Omental fat pad (tissue), 4 donors: ENCODE results near the gene GPR160. TPM values are rescaled to one million over a fixed set of nuclear protein-coding genes. Genes with fewer than 3 reads are reported as not detected.

ENCODE experiments used
- ATAC-seq: fragments of 150-250 bp; one replicate; pipeline ENCODE4 v1.9.1; 2016; ENCODE audit warnings: mild to moderate bottlenecking, moderate library complexity; ENCODE audit not compliant: low FRiP score
- DNase-seq: peaks from one replicate; pipeline ENCODE4 v3.0.0-alpha.2; 2019; ENCODE audit warnings: low spot score
- total RNA-seq, 4 donors: library from RNA; depleted of rRNA; stranded (reverse); fragments of >200 nt; gene quantifications; one replicate each; pipeline ENCODE4 v1.1.0, GENCODE V29; 2016
- TF ChIP-seq, protein P1 (sequence below), 3 donors: fragments of 450-650 bp; IDR thresholded peaks; one replicate each; pipeline ENCODE4 v1.5.1; 2016 to 2017; ENCODE audit warnings: antibody characterized with exemption in 3 of 3, mild to moderate bottlenecking in 3 of 3, moderate library complexity in 2 of 3

Gene GPR160
- total RNA-seq, 4 donors from 2014 or later = 1.4 to 27.7 (median 9.4) TPM

DNA sequence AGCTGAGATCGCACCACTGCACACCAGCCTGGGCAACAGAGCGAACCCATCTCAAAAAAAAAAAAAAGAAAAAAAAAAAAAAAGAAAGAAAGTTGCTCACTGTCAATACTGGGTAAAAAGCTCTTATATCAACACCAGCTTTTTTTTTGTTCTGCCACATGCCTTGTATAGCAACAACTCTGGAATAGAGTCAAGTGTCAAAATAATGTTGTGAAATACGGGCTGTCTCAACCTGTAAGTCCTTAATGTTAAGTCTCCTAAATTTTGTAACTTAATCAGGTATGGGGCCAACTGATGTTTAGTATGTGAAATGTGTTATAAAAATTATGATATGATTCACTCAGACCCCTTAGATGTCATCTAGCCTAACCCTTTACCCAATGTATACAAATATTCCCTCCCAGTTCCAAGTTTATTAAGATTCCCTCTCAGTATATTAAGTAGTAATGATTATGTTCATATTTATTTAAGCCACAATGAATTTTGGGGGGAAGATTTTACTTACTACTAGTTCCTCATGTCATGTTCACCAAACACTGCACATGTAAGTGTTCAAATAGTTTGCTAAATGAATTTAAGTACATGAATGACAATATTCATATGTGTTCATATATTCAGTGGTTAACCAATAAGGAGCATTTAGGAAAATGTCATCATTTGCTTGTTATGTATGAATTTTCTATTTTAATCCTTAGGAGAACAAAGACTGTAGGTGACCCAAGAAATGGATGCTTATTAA is 52.2 kb downstream of the GPR160 start:
- ATAC-seq (no peak), DNase-seq (no peak)
- TF ChIP-seq, protein P1, sequence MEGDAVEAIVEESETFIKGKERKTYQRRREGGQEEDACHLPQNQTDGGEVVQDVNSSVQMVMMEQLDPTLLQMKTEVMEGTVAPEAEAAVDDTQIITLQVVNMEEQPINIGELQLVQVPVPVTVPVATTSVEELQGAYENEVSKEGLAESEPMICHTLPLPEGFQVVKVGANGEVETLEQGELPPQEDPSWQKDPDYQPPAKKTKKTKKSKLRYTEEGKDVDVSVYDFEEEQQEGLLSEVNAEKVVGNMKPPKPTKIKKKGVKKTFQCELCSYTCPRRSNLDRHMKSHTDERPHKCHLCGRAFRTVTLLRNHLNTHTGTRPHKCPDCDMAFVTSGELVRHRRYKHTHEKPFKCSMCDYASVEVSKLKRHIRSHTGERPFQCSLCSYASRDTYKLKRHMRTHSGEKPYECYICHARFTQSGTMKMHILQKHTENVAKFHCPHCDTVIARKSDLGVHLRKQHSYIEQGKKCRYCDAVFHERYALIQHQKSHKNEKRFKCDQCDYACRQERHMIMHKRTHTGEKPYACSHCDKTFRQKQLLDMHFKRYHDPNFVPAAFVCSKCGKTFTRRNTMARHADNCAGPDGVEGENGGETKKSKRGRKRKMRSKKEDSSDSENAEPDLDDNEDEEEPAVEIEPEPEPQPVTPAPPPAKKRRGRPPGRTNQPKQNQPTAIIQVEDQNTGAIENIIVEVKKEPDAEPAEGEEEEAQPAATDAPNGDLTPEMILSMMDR (IDR thresholded peaks at IDR 0.05) = no peak

DNA sequence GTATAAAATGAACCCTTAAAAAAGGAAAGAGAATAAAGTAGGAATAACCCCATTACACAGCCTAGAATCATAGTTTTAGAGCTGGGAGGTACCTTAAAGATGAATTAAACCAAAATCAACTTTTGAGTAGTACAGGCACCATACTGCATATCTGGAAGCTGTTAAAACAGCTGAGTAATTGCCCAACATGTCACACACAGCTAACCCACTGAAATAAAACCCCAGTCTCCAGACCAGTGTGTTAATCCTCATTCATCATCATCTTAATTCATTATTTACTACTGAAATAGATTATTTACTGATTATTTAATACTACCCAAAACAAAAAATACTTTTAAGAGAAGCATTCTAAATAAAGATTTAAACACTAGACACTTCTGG is 52.8 kb downstream of the GPR160 start:
- DNase-seq (no peak), ATAC-seq (no peak)
- TF ChIP-seq, protein P1 (IDR thresholded peaks at IDR 0.05) = no peak

DNA sequence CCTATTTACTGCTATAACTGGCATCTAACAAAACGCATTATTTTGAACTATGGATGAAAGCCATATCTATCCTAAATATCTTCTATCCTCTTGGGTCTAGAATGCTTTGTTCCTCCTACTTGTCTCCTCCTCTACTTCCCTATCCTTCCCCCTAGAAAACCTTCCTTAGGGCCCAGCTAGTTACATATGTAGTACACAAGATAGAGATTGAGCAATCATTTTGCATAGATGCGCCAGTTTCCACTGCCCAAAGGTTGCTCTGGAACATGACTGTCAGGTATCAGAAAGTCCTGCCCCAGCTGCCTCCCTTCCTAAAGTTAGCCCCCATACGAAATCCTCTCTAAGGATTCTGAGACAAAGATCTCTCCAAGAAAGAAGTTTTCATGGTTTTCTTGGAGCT is 55.1 kb downstream of the GPR160 start:
- ATAC-seq (no peak), DNase-seq (no peak)
- TF ChIP-seq, protein P1 (IDR thresholded peaks at IDR 0.05) = no peak

DNA sequence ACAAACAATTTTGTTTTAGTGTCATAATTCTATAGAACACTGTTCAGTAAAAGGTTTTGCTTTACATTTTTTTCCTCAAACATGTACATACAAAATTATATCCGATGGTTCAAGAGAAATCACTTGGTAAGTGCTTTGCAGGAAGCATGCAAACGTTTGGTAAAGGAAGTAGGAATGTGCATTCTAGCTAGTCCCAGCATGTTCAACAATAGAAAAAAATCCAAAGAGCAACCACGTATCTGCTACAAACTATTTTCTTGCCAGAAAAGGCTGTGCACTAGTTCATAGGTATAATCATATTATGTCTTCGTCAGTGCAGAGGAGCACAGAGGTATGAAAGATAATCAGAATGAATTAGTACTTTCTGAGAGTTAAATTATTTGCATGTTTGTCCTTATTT is 58.0 kb downstream of the GPR160 start:
- DNase-seq (no peak), ATAC-seq (no peak)
- TF ChIP-seq, protein P1 (IDR thresholded peaks at IDR 0.05) = no peak

DNA sequence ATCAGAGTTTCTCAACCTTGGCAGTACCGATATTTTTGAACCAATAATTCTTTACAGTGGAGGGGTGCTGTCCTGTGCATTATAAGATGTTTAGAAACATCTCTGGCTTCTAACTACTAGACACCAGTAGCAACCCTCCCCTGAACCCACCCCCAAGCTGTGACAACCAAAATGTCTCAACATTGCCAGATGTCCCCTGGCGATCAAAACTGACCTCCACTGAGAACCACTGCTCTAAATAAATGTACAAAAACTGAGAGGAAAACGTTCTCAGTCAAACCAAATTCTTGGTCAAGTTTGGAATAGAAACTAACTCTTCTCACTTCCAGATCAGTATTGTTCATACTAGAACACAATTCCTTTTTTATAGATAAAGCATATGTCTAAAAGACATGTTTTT is 58.5 kb downstream of the GPR160 start:
- TF ChIP-seq, protein P1 (IDR thresholded peaks at IDR 0.05) = no peak
- DNase-seq (no peak), ATAC-seq (no peak)

DNA sequence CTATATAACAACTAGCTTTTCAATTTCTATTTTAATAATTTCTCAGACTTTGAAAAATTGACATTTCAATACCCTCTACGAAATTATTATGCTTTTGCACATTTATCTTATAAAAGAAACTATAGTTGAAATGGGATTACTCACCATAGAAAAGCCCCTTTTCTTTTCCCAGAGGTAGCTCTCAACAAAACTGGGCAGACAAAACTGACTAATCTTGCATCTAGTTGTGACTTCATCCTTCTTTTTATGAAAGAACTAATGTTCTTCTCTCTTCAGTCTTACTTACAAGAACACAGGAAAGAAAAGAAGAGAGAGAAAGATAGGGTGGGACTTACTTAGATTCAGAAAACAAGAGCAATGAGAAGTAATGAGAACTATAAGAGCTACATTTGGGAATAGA is 61.0 kb downstream of the GPR160 start:
- ATAC-seq (no peak), DNase-seq (no peak)
- TF ChIP-seq, protein P1 (IDR thresholded peaks at IDR 0.05) = no peak

DNA sequence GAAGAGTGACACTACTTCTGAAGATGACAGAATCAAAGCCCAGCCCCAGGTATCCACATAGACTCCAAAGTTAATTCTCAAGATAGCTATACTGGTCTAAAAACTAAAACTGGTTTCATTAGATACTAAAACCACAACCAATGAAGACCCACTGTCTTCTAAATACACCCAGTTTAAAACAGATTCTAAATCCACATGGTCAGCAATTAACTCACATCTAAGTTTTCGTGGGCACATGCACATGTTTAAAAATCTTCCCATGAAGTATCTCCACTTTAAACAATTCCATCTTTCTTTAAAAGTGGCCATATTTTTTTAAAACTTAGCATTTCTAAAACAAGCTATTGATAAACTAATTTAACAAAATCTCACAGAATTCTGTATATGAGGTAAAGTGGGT is 63.1 kb downstream of the GPR160 start:
- TF ChIP-seq, protein P1 (IDR thresholded peaks at IDR 0.05) = no peak
- no peak for DNase-seq
- no peak for ATAC-seq
